ENCODE data around the gene RBCK1. TPM values are rescaled to one million over a fixed set of nuclear protein-coding genes. Genes with fewer than 3 reads are reported as not detected.

RBCK1 gene
- total and polyA plus RNA-seq, 2 donors (not counting 3 experiments of a cell fraction or from before 2014, with no cell fraction given) = 80.4 to 82.7 TPM

DNA sequence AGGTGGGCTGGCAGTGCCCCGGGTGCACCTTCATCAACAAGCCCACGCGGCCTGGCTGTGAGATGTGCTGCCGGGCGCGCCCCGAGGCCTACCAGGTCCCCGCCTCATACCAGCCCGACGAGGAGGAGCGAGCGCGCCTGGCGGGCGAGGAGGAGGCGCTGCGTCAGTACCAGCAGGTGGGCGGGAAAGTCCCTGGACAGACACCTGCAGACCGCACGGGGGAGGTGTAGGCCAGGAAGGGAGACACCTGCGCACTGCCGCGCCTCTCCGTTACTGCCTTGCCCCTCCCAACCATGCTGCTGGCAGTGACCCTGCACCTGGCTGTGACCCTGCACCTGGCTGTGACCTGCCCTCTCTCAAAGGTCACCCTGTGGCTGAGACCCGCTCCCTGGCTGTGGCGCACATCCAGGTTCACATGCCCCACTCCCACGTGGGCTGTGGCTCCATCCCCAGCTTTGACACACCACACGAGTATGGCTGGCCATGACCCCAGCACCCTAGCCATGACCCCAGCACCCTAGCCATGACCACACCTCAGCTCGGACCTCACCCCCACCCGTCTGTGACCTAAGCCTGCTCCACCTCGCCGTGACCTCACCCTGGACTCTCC is 11.6 kb downstream of the RBCK1 start:
- no peak for TF ChIP-seq MAX (IDR thresholded peaks at IDR 0.05; ENCODE audit: insufficient read depth, insufficient read length)
- TF ChIP-seq CTCF (IDR thresholded peaks at IDR 0.05; ENCODE audit: extremely low read depth in 1 of 2, insufficient read depth in 1 of 2, low read depth in 1 of 2, low read length in 2 of 2) = no peak
- TF ChIP-seq FOS (IDR thresholded peaks at IDR 0.05; ENCODE audit: borderline replicate concordance, insufficient read depth, low read length) = no peak
- TF ChIP-seq EZH2 (IDR thresholded peaks at IDR 0.05; ENCODE audit: borderline replicate concordance, low read depth, low read length, severe bottlenecking) = no peak
- no peak for TF ChIP-seq JUN (IDR thresholded peaks at IDR 0.05; ENCODE audit: borderline replicate concordance, insufficient read depth, insufficient read length, low read depth)
- no peak for TF ChIP-seq GATA2 (IDR thresholded peaks at IDR 0.05; ENCODE audit: insufficient read depth, insufficient read length, low read depth, low read length)
- no peak for TF ChIP-seq POLR2A (IDR thresholded peaks at IDR 0.05; ENCODE audit: low read depth, low read length)
- TF ChIP-seq POLR2AphosphoS5 (IDR thresholded peaks at IDR 0.05; ENCODE audit: insufficient read depth, low read depth, low read length) = no peak
- no peak for TF ChIP-seq MYC (IDR thresholded peaks at IDR 0.05; ENCODE audit: low read depth, low read length)
- no peak overlapping the region for H3K9ac ChIP-seq (replicated peaks; ENCODE audit: extremely low read depth, insufficient read depth, low read length)
- no peaks in the 10 kb centered on the region for H3K9me1 ChIP-seq (replicated peaks; ENCODE audit: control insufficient read depth, extremely low read depth, insufficient read depth, low read length)
- no peak overlapping the region for H2AFZ ChIP-seq (ENCODE audit: low read depth, low read length)
- BruUV-seq (replicated peaks) = no TSS peak
- dilution Hi-C loops (cut with MboI; ENCODE audit: extremely low pct_ligation_motif_present, low sequenced_read_pairs) = no loop called here
- ChIA-PET POLR2A (no interaction called here), CTCF (no interaction called here)
- DNase-seq (ENCODE audit: low read depth, low spot score) (no peak), FAIRE-seq (no peak)
- H3K36me3 ChIP-seq (ENCODE audit: control insufficient read depth in 2 of 2, extremely low read depth in 1 of 2, insufficient read depth in 2 of 2, low read length in 2 of 2) = peaks cover 7 to 30% of the 10 kb centered on the region in 2 experiments
- no peaks in the 10 kb centered on the region for H3K4me1 ChIP-seq (ENCODE audit: control insufficient read depth, extremely low read depth, insufficient read depth, low read length)
- H3K27me3 ChIP-seq (ENCODE audit: control insufficient read depth in 2 of 2, insufficient read depth in 2 of 2, low read length in 2 of 2) = no peaks in the 10 kb centered on the region
- no peak overlapping the region for H3K4me3 ChIP-seq (replicated peaks in 1 of 3; ENCODE audit: insufficient read depth in 1 of 3, low read depth in 1 of 3, low read length in 3 of 3)
- no peaks in the 10 kb centered on the region for H3K9me3 ChIP-seq (replicated peaks; ENCODE audit: control insufficient read depth, insufficient read depth, low read length)
- H3K27ac ChIP-seq (ENCODE audit: insufficient read depth, low read depth, low read length) = no peak overlapping the region
- no peaks in the 10 kb centered on the region for H3K79me2 ChIP-seq (ENCODE audit: control insufficient read depth, insufficient read depth, low read length)
- H4K20me1 ChIP-seq (replicated peaks; ENCODE audit: control insufficient read depth, extremely low read depth, insufficient read depth, low read length) = no peaks in the 10 kb centered on the region
- intact Hi-C loops (cut with micrococcal nuclease) = no loop called here
- H3K4me2 ChIP-seq (ENCODE audit: insufficient read depth, low read length) = no peak overlapping the region

Measured in endothelial cell of umbilical vein (primary cell).